Karpas-422 (cell line): Measurements from ENCODE around the gene KLC1. TPM values are rescaled to one million over a fixed set of nuclear protein-coding genes. Genes with fewer than 3 reads are reported as not detected.

ENCODE experiments used
- DNase-seq: peaks from one replicate; pipeline ENCODE4 v3.0.0-alpha.2; 2015
- H2AFZ ChIP-seq: fragments of 200-600 bp; sonication (generic); 2 replicates; pipeline ENCODE4 v1.6.1; 2014; ENCODE audit warnings: antibody characterized with exemption, low read length, mixed read lengths
- H3K27ac ChIP-seq: fragments of 200-600 bp; sonication (generic); 2 replicates; pipeline ENCODE4 v1.5.1; 2014; ENCODE audit warnings: mild to moderate bottlenecking, low read length, moderate library complexity
- H3K27me3 ChIP-seq: fragments of 200-600 bp; sonication (generic); 2 replicates; pipeline ENCODE4 v1.6.1; 2014; ENCODE audit warnings: low read length, mixed read lengths
- H3K36me3 ChIP-seq: fragments of 200-600 bp; sonication (generic); 2 replicates; pipeline ENCODE4 v1.6.1; 2014; ENCODE audit warnings: low read length, mixed read lengths; ENCODE audit not compliant: insufficient read depth
- H3K4me1 ChIP-seq: fragments of 200-600 bp; sonication (generic); 2 replicates; pipeline ENCODE4 v1.6.1; 2014; ENCODE audit warnings: mild to moderate bottlenecking, low read length, mixed read lengths
- H3K4me2 ChIP-seq: fragments of 200-600 bp; sonication (generic); 2 replicates; pipeline ENCODE4 v1.6.1; 2014; ENCODE audit warnings: low read length, low read depth, mild to moderate bottlenecking; ENCODE audit not compliant: poor library complexity, severe bottlenecking
- H3K4me3 ChIP-seq: fragments of 200-600 bp; sonication (generic); 2 replicates; pipeline ENCODE4 v1.5.1; 2014; ENCODE audit warnings: mild to moderate bottlenecking, antibody characterized with exemption, low read length, mixed read lengths
- H3K79me2 ChIP-seq: fragments of 200-600 bp; sonication (generic); 2 replicates; pipeline ENCODE4 v1.6.1; 2014; ENCODE audit warnings: mild to moderate bottlenecking, low read length, mixed read lengths
- H3K9ac ChIP-seq: fragments of 200-600 bp; sonication (generic); 2 replicates; pipeline ENCODE4 v1.6.0; 2014; ENCODE audit warnings: low read length
- H3K9me2 ChIP-seq: fragments of 200-600 bp; sonication (generic), shearing (Covaris generic); replicated peaks from 2 replicates; pipeline ENCODE4 v1.6.0; 2014; ENCODE audit warnings: mild to moderate bottlenecking, low read length, moderate library complexity; ENCODE audit not compliant: insufficient read depth
- H3K9me3 ChIP-seq: fragments of 300-700, 200-600 bp; sonication (generic); 2 replicates; pipeline ENCODE4 v1.6.1; 2014; ENCODE audit warnings: low read length, mixed read lengths
- H4K20me1 ChIP-seq: fragments of 200-600 bp; sonication (generic); 2 replicates; pipeline ENCODE4 v1.6.1; 2014; ENCODE audit warnings: mild to moderate bottlenecking, antibody characterized with exemption, low read length, low read depth; ENCODE audit not compliant: insufficient read depth
- total RNA-seq: library from RNA; depleted of rRNA; stranded (reverse); fragments of >200 nt; shearing (Covaris generic); gene quantifications from 2 replicates; pipeline ENCODE4 v1.2.3, GENCODE V29; 2014; ENCODE audit warnings: low replicate concordance

The KLC1 gene
- total RNA-seq, 1 experiment from 2014 or later = 144 TPM

DNA sequence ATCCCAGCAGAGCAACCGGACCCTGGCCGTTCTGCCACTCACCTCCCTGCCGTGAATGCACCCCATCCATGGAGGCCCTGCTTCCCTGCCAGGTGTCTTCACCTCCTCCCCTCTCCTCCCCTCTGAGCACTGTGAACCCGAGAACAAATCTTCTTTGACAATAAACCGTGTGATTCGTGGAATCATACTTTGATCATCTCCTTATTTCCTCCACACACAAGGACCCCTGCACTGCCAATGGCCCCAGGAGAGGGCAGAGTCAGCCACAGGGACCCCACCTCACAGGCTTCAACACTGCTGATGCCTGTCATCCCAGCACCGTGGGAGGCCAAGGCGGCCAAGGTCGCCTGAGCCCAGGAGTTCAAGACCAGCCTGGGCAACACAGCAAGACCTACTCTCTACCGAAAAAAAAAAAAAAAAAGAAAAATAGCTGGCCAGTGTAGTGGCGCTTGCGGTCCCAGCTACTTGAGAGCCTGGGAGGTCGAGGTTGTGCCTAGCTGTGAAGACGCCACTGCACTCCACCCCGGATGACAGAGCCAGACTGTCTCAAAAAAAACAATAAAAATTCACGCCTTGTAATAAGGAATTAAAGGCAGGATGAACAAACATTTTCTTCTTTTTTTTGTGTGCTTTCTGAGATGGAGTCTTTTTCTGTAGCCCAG lies 85.2 kb downstream of the KLC1 start:
- Histone ChIP-seq H3K4me2 (peak overlapping the region; percentile 93), H3K27ac (peak overlapping the region; percentile 71), H3K79me2 (peaks cover 79% of the 10 kb centered on the region), H3K27me3 (no peaks in the 10 kb centered on the region), H3K4me1 (peaks cover 47% of the 10 kb centered on the region), H4K20me1 (peaks cover 9% of the 10 kb centered on the region; the same call in 1 of the 2 replicates), H3K9ac (peak overlapping the region; percentile 93), H3K4me3 (peak overlapping the region; percentile 85), H3K9me2 (no peaks in the 10 kb centered on the region), H2AFZ (no peak overlapping the region), H3K36me3 (peaks cover 14% of the 10 kb centered on the region), H3K9me3 (no peaks in the 10 kb centered on the region)
- peak; percentile 62 for DNase-seq

DNA sequence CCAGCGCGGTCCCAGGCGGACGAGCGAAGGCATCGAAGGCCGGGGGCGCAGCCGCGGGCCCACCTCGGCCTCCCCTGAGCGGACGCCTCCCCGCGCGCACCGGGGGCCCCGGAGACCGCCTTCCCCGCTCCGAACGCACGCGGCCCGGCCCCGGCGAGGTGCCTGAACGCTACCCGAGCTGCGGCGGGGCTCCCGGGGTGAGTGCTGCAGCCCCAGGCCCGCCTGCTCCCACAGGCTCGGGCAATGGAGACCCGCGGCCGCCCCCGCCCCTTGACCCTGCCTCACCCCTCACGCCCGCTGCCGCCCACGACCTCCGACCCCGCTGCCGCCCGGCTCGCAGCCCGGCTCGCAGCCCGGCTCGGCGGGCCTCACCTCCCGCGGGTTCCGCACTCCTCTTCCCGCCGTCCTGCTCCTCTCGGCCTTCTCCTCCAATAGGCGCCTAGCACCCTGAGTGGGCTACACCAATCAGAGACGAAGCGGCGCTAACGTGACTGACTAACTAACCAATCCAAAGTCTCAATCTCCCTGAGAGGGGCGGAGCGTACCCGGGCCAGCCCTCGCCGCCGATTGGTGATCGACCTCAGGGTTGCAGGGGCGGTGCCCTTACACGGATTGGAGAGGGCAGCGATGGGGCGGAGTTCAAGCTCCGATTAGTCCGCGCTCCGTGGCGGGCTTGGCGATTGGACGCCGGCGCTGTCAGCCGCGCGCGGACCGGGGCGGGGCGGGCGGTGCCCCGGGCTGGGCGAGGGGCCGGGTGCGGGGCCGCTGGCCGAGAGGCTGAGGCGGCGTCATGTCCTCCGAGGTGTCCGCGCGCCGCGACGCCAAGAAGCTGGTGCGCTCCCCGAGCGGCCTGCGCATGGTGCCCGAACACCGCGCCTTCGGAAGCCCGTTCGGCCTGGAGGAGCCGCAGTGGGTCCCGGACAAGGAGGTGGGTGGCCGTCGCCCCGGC lies 86.3 kb downstream of the KLC1 start, which contains the start of the genes XRCC3 and ZFYVE21:
Gene XRCC3, minus strand, starts transcription at position 400 of the 949 bp plus-strand sequence. CDS start 4,364 bp downstream, outside the sequence.
Gene ZFYVE21, plus strand, starts transcription at position 759 of the 949 bp plus-strand sequence. Its CDS starts 32 bp downstream, at position 791.
- Histone ChIP-seq H3K27me3 (no peaks in the 10 kb centered on the region), H3K9me2 (no peaks in the 10 kb centered on the region), H2AFZ (peak within 1 kb of the TSS; percentile 32; the same call in 1 of the 2 replicates), H3K79me2 (peaks cover 89% of the 10 kb centered on the region), H3K9me3 (no peaks in the 10 kb centered on the region), H3K36me3 (peaks cover 12% of the 10 kb centered on the region), H3K4me3 (peak within 1 kb of the TSS; percentile 87), H3K27ac (peak within 1 kb of the TSS; percentile 71), H3K9ac (peak within 1 kb of the TSS; percentile 93), H4K20me1 (peaks cover 9% of the 10 kb centered on the region; the same call in 1 of the 2 replicates), H3K4me1 (peaks cover 47% of the 10 kb centered on the region), H3K4me2 (peak within 1 kb of the TSS; percentile 93)
- DNase-seq = peak; percentile 100

DNA sequence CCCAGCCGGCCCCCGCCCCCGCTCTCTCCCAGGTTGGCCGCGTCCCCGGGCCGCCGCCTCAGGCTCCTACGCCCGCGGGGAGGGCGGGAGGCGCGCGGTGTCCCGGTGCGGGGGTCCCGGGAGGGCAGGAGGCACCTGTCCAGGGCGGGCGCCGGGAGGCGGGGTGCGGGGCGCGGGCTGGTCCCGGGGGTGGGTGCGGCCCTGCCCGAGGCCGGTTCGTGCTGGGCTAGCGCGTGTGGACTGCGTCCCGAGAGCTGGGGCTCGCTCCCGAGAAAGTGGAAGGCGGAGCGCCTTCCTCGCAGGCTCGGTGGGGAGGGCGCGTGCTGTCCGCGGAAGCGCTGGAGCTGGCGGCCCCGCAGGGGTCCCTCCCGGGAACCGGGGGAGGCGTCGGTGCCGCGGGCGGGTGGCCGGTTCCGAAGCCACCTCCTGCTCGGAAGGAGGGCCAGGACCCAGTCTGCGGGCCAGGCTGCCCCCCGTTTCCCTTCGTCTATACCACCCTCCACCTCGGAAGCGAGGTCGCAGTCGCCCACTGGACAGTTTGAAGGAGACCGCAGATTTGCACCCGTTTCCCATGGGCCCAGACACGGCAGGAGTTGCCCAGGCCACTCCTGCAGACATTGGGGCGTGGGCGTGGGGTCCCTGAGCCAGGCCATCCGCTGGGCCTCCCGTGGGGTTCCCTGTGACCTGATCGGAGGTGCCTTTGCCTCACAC lies 87.2 kb downstream of the KLC1 start:
- H2AFZ ChIP-seq = peak overlapping the region; percentile 32; the same call in 1 of the 2 replicates
- peak; percentile 69 for DNase-seq
- peaks cover 90% of the 10 kb centered on the region for H3K79me2 ChIP-seq
- peak overlapping the region; percentile 87 for H3K4me3 ChIP-seq
- H3K36me3 ChIP-seq = peaks cover 4% of the 10 kb centered on the region
- H3K4me2 ChIP-seq = peak overlapping the region; percentile 82
- peak overlapping the region; percentile 87 for H3K9ac ChIP-seq
- H3K27ac ChIP-seq = peak overlapping the region; percentile 36; the same call in 1 of the 2 replicates
- H3K9me2 ChIP-seq = no peaks in the 10 kb centered on the region
- no peaks in the 10 kb centered on the region for H3K27me3 ChIP-seq
- H3K9me3 ChIP-seq = no peaks in the 10 kb centered on the region
- peaks cover 41% of the 10 kb centered on the region for H3K4me1 ChIP-seq
- peaks cover 9% of the 10 kb centered on the region; the same call in 1 of the 2 replicates for H4K20me1 ChIP-seq

DNA sequence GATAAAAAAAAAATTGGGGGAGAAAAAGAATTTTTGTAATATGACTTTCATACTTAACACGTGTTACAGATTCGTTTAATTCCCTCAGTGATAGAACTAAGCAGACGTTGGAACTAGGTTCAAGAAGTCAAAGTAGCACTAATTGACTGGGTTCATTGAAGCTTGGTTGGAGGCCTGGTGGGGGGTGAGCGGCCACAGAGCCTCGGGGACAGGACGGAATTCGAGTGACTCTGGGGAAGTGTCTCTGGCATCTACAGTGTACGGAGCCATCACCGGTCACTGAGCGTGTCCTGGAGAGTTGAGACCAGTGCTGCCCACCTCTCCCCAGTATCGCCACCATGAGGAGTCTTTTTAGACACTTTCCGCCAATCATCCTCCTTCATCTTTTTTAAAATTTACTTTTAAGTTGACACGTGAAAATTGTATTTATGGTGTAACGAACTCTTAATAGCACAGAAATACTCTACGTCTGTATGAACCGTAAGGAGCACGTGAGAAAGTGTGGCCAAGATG lies 87.9 kb downstream of the KLC1 start:
- H3K27me3 ChIP-seq = no peaks in the 10 kb centered on the region
- no peak overlapping the region for H2AFZ ChIP-seq
- peaks cover 9% of the 10 kb centered on the region; the same call in 1 of the 2 replicates for H4K20me1 ChIP-seq
- peaks cover 90% of the 10 kb centered on the region for H3K79me2 ChIP-seq
- no peaks in the 10 kb centered on the region for H3K9me3 ChIP-seq
- H3K9ac ChIP-seq = peak overlapping the region; percentile 87
- DNase-seq = no peak
- peak overlapping the region; percentile 87 for H3K4me3 ChIP-seq
- peak overlapping the region; percentile 82 for H3K4me2 ChIP-seq
- H3K36me3 ChIP-seq = no peaks in the 10 kb centered on the region
- peaks cover 35% of the 10 kb centered on the region for H3K4me1 ChIP-seq
- no peaks in the 10 kb centered on the region for H3K9me2 ChIP-seq
- peak overlapping the region; percentile 36; the same call in 1 of the 2 replicates for H3K27ac ChIP-seq

DNA sequence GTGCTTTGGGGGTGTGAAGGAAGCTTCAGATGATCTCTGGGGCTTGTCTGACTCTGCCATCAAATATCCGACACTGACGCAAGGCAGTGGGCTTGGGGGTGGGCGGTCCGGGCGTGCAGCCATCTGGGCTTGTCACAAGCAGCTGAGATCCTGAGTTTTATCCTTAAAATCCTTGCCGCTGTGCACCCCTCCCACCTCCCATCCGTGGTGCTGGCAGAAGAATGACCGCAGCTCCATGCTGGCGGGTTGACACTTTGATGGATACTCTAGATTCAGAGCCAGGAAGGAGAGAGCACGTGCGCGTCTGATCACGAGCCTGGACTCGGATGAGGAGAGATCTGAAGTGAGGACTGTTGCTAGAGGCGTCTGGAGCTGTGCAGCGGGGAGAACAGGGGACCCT lies 89.6 kb downstream of the KLC1 start:
- no peak overlapping the region for H3K27ac ChIP-seq
- DNase-seq = no peak
- H3K36me3 ChIP-seq = no peaks in the 10 kb centered on the region
- H3K79me2 ChIP-seq = peaks cover 87% of the 10 kb centered on the region
- H3K9ac ChIP-seq = no peak overlapping the region
- no peak overlapping the region for H2AFZ ChIP-seq
- H3K4me2 ChIP-seq = no peak overlapping the region
- peaks cover 22% of the 10 kb centered on the region for H3K4me1 ChIP-seq
- H4K20me1 ChIP-seq = peaks cover 9% of the 10 kb centered on the region; the same call in 1 of the 2 replicates
- H3K9me2 ChIP-seq = no peaks in the 10 kb centered on the region
- H3K9me3 ChIP-seq = no peaks in the 10 kb centered on the region
- no peaks in the 10 kb centered on the region for H3K27me3 ChIP-seq
- no peak overlapping the region for H3K4me3 ChIP-seq

DNA sequence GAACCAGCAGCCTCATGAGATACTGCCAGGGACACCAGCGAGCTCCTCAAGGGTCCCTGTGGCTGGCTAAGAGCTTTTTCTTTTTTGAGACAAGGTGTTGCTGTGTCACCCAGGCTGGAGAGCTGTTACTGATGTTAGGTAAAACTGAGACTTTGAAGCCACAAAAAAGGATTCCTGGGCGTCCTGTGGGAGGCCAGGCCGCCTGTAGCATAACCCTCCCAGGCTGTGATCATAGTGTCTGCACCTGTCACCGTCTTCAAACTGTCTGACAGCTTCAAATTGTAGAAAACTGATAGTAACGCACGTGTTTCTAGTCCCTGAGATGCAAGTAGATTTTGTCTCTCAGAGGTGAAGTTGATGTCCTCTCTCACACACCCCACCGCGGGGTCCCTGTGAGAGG lies 90.7 kb downstream of the KLC1 start:
- no peak overlapping the region for H3K4me2 ChIP-seq
- no peak overlapping the region for H3K9ac ChIP-seq
- H3K36me3 ChIP-seq = no peaks in the 10 kb centered on the region
- H3K79me2 ChIP-seq = peaks cover 86% of the 10 kb centered on the region
- peaks cover 12% of the 10 kb centered on the region for H3K4me1 ChIP-seq
- H3K9me3 ChIP-seq = no peaks in the 10 kb centered on the region
- H3K27me3 ChIP-seq = no peaks in the 10 kb centered on the region
- H4K20me1 ChIP-seq = peaks cover 13% of the 10 kb centered on the region; the same call in 1 of the 2 replicates
- no peak overlapping the region for H3K4me3 ChIP-seq
- no peaks in the 10 kb centered on the region for H3K9me2 ChIP-seq
- peak; percentile 42 for DNase-seq
- no peak overlapping the region for H3K27ac ChIP-seq
- H2AFZ ChIP-seq = no peak overlapping the region

DNA sequence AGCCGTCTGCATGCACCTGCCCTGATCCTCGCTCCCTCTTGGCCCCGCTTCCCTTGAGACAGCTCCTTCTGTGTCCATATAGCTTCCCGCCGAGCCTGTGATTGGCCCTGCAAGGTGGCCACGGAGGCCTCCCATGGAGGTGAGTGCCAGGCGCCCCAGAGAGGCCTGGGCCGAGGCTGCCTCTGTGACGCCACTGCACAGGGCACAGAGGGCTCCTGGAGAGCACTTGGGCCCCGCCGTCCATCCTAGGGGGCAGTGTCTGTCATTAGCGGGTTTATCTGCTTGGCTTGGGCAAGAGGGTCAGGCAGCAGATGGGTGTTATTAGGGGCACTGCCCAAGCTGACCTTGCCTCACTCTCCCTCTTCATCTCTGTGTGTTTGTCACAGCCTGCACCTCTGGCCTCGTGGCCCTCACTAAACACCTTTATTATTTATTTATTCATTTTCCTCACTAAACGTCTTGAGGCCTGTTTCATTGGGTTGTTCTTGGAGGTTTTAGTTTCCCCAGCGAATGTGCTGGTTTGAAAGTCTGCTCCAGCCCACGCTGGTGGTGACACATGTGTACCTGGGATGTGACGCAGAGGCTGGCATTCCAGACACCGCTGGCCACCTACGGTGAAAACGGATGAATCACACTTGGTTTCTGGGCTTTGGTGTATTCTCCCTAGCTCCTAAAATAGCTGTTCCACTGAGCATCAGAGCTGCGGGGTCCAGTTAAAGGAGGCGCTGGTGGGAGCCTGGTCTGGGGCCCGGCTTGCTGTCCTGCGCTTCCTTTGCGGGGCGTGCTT lies 92.5 kb downstream of the KLC1 start:
- Histone ChIP-seq H3K79me2 (peaks cover 92% of the 10 kb centered on the region), H3K9me3 (no peaks in the 10 kb centered on the region), H3K36me3 (peaks cover 4% of the 10 kb centered on the region; the same call in 1 of the 2 replicates), H4K20me1 (peaks cover 19% of the 10 kb centered on the region; the same call in 1 of the 2 replicates), H3K9ac (no peak overlapping the region), H3K4me1 (peaks cover 11% of the 10 kb centered on the region), H3K9me2 (no peaks in the 10 kb centered on the region), H3K4me2 (no peak overlapping the region), H3K4me3 (no peak overlapping the region), H2AFZ (no peak overlapping the region), H3K27ac (no peak overlapping the region), H3K27me3 (no peaks in the 10 kb centered on the region)
- no peak for DNase-seq
